ENCODE results near the gene RRAGD. TPM values are rescaled to one million over a fixed set of nuclear protein-coding genes. Genes with fewer than 3 reads are reported as not detected.

RRAGD gene
- total RNA-seq, 1 experiment from 2014 or later, result not detected

- no peak for DNase-seq
- ChIA-PET CTCF (no interaction called here), POLR2A (ENCODE audit: unreplicated experiment) (no interaction called here)
- H4K20me1 ChIP-seq (ENCODE audit: insufficient read depth), result no peaks in the 10 kb centered on the region
- no peak overlapping the region for H3K4me3 ChIP-seq
- no peaks in the 10 kb centered on the region for H3K9me2 ChIP-seq (ENCODE audit: insufficient read depth)
- no peaks in the 10 kb centered on the region for H3K79me2 ChIP-seq (ENCODE audit: low read depth)
- no peaks in the 10 kb centered on the region for H3F3A ChIP-seq (ENCODE audit: insufficient read depth, low read depth)
- H3K9me3 ChIP-seq (ENCODE audit: insufficient read depth, low read depth), result no peaks in the 10 kb centered on the region
- H3K4me2 ChIP-seq, result no peak overlapping the region
- H3K4me1 ChIP-seq (replicated peaks; ENCODE audit: insufficient read depth), result no peaks in the 10 kb centered on the region
- no peak overlapping the region for H2AFZ ChIP-seq
- TF ChIP-seq EZH2 (IDR thresholded peaks at IDR 0.05; ENCODE audit: low read depth), result no peak
- TF ChIP-seq, protein P1, sequence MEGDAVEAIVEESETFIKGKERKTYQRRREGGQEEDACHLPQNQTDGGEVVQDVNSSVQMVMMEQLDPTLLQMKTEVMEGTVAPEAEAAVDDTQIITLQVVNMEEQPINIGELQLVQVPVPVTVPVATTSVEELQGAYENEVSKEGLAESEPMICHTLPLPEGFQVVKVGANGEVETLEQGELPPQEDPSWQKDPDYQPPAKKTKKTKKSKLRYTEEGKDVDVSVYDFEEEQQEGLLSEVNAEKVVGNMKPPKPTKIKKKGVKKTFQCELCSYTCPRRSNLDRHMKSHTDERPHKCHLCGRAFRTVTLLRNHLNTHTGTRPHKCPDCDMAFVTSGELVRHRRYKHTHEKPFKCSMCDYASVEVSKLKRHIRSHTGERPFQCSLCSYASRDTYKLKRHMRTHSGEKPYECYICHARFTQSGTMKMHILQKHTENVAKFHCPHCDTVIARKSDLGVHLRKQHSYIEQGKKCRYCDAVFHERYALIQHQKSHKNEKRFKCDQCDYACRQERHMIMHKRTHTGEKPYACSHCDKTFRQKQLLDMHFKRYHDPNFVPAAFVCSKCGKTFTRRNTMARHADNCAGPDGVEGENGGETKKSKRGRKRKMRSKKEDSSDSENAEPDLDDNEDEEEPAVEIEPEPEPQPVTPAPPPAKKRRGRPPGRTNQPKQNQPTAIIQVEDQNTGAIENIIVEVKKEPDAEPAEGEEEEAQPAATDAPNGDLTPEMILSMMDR (conservative IDR thresholded peaks at IDR 0.05), result no peak
- H3K36me3 ChIP-seq (ENCODE audit: low read depth), result no peaks in the 10 kb centered on the region
- intact Hi-C loops (cut with micrococcal nuclease; ENCODE audit: unreplicated experiment), result no loop called here
- no TSS peak for BruUV-seq (replicated peaks)
- no peak overlapping the region for H3K27ac ChIP-seq
- H3K27me3 ChIP-seq (ENCODE audit: insufficient read depth, low read depth), result peaks cover 15% of the 10 kb centered on the region
Observed at GRCh38 chr6:89409461-89410035, 2.5 kb downstream of the RRAGD start.

DNA sequence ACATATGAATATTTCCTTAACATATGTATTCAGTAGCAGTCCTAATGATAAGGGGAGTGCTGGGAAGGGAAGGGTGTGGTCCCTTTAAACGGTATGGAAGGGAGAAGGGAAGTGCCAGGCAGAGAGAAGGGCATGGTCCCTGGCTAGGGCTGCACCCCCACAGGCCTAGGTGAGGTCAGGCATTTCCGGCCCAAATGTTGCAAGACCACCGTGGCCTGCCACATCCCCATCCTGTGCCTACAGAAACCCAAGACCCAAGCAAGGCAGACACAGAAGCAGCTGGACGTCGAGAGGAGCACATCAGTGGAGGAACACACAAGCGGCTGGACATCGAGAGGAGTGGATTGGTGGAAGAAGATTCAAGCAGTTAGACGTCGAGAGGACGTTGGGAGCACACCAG lies 5.9 kb downstream of the RRAGD start:
- intact Hi-C loops (cut with micrococcal nuclease; ENCODE audit: unreplicated experiment), result no loop called here
- Histone ChIP-seq H3K79me2 (ENCODE audit: low read depth) (no peaks in the 10 kb centered on the region), H4K20me1 (ENCODE audit: insufficient read depth) (no peaks in the 10 kb centered on the region), H3K36me3 (ENCODE audit: low read depth) (no peaks in the 10 kb centered on the region), H3K9me2 (ENCODE audit: insufficient read depth) (no peaks in the 10 kb centered on the region), H3K27me3 (ENCODE audit: insufficient read depth, low read depth) (peaks cover 3% of the 10 kb centered on the region; the same call in 1 of the 2 replicates), H3K27ac (no peak overlapping the region), H3K4me2 (no peak overlapping the region), H3K4me3 (no peak overlapping the region), H3K4me1 (replicated peaks; ENCODE audit: insufficient read depth) (no peaks in the 10 kb centered on the region), H3F3A (ENCODE audit: insufficient read depth, low read depth) (no peaks in the 10 kb centered on the region), H2AFZ (no peak overlapping the region), H3K9me3 (ENCODE audit: insufficient read depth, low read depth) (no peaks in the 10 kb centered on the region)
- no TSS peak for BruUV-seq (replicated peaks)
- ChIA-PET POLR2A (ENCODE audit: unreplicated experiment) (no interaction called here), CTCF (no interaction called here)
- no peak for TF ChIP-seq EZH2 (IDR thresholded peaks at IDR 0.05; ENCODE audit: low read depth)
- TF ChIP-seq, protein P1 (conservative IDR thresholded peaks at IDR 0.05), result no peak
- DNase-seq, result no peak

DNA sequence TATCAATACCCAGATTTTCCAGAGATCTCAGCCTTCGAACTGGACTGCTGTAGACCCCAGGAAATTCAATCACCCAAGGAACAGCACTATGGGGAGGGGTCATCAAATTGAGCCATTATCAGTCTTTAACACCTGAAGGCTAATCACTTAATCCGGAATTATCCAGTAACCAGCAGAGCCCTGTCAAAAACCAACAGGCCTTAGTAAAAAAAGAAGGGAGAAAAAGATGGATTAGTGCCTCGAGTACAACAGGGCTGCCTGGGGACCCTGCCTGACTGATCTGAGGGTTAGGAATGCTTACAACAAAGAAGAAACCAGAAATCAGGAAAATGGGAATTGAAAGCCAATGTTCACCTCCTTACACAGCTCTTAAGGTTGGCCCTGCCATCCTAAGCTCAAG lies 7.6 kb downstream of the RRAGD start:
- TF ChIP-seq, protein P1 (conservative IDR thresholded peaks at IDR 0.05), result no peak
- TF ChIP-seq EZH2 (IDR thresholded peaks at IDR 0.05; ENCODE audit: low read depth), result no peak
- BruUV-seq (replicated peaks), result no TSS peak
- no peaks in the 10 kb centered on the region for H3K79me2 ChIP-seq (ENCODE audit: low read depth)
- intact Hi-C loops (cut with micrococcal nuclease; ENCODE audit: unreplicated experiment), result no loop called here
- DNase-seq, result no peak
- no peak overlapping the region for H3K4me3 ChIP-seq
- no peaks in the 10 kb centered on the region for H3F3A ChIP-seq (ENCODE audit: insufficient read depth, low read depth)
- no peak overlapping the region for H2AFZ ChIP-seq
- H3K36me3 ChIP-seq (ENCODE audit: low read depth), result no peaks in the 10 kb centered on the region
- H3K27me3 ChIP-seq (ENCODE audit: insufficient read depth, low read depth), result no peaks in the 10 kb centered on the region
- H4K20me1 ChIP-seq (ENCODE audit: insufficient read depth), result no peaks in the 10 kb centered on the region
- no peaks in the 10 kb centered on the region for H3K4me1 ChIP-seq (replicated peaks; ENCODE audit: insufficient read depth)
- H3K9me3 ChIP-seq (ENCODE audit: insufficient read depth, low read depth), result no peaks in the 10 kb centered on the region
- H3K4me2 ChIP-seq, result no peak overlapping the region
- POLR2A ChIA-PET (ENCODE audit: unreplicated experiment), result no interaction called here
- CTCF ChIA-PET, result no interaction called here
- H3K9me2 ChIP-seq (ENCODE audit: insufficient read depth), result no peaks in the 10 kb centered on the region
- H3K27ac ChIP-seq, result no peak overlapping the region

Data from PC-9 (cell line).